ENCODE results near the gene THEMIS2.

DNA sequence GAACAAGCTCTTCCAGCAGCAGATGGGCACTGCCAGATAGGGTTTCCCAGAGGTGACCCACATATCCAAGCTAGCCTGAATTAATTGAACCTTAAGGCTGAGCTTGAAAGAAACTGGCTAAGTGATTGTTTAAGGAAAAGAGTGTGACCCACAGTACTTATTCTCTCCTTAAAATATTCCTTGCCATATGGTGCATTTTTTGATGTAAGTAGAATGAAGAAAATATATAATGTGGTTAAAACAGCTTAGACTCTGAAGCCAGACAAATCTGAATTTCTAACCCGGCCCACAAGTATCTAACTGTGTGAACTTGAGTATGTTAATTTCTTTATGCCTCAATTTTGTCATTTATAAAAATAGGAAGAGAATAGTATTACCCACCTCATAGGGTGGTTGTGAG, 36.8 kb upstream of the THEMIS2 start:
- TF ChIP-seq POLR2A (IDR thresholded peaks at IDR 0.05; ENCODE audit: low read depth, low read length) (no peak), SP1 (IDR thresholded peaks at IDR 0.05; ENCODE audit: low read depth, low read length) (no peak)

Data from GM12878 (cell line).